ENCODE data around the gene SHH.

The SHH gene

DNA sequence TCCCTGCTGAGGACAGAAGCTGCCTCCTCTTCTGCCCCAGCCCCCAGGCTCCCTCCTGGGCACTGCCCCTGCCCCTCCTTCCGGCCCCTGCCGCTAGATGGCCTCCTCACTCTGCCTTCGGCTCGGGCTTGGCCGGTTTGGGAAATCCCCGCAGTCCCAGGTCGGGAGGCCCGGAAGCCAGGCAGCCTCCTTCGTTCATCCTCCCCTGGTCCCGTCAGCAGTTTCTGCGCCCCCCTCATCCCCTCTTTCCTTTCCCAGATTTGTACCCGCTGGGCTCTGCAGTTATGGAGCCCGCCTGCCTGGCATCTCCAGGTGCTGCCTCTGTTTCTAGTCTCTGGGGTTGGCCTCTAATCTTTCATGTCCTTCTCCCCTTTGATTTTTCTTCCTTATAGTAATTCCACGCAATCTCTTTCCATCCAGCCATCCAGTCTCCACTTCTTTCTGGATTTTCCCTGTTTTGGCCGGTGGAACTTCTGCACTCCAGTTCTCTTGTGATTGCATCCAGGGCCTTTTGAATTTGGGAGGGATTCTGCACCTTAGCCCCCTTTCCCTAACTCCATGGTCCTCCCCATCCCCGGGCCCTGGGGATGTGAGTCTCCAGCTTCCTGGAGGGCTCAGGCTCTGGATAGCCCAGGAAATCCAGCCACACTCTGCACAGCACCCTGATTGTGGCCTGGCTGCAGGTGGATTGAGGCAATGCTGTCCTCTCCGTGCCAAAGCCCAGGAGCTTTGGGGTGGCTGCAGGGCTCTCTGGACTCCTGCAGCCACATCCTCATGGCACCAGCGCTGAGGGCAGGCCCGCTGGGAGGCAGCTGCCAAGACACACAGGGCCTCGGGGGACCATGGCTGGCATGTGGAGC lies 3.3 kb upstream of the SHH start:
- no peak overlapping the region for H3K4me3 ChIP-seq (replicated peaks; ENCODE audit: low read depth, low read length)
- no peak for DNase-seq (ENCODE audit: extremely low read depth, low read depth)
- peak; percentile 67 for TF ChIP-seq CTCF (IDR thresholded peaks at IDR 0.05; ENCODE audit: low read depth, low read length, missing control alignments)

DNA sequence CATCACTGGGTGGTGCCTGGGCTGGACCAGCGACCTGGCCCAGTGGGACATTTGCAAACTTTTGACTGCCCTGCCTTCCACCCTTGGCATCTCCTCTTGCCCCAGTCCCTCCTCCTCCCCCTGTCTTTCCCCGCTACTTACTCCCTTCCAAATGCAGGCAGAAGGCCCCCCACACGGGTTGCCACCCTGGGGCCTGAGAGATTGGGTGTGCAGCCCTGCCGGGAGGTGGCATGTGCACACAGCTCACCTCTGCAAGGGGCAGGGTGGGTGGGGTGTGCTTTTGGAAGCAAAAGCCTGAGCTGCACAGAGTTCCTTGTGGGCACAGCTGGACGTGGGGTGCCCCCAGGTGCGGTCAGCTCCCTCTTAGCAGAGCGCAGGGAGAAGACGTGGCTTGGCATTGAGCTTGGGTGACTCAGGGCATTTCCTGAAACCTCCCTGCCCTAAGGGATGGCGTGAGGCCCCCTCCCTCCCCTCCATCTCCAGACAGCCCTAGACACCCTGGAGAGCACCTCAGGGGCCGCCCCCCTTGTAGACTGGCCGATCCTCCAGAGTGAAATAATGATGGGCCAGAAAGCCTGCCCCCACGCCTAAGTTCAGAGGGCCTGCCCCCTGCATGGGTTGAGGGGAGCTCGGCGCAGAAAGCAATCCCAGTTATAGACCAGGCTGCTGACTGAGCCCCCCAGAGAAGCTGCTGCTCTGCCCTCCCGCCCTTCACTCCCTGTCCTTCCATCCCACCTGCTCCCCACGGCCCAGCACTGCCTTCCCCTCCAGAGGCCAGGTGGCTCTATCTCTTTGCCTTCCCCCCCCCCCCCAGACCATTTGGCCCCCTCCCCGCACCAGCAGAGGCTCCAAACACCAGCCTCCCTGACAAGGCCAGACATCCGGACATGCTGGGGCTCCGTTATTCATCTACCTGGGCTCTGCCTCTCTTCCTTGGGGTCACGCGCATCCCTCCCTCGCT lies 2.3 kb upstream of the SHH start:
- no peak for DNase-seq (ENCODE audit: extremely low read depth, low read depth)

DNA sequence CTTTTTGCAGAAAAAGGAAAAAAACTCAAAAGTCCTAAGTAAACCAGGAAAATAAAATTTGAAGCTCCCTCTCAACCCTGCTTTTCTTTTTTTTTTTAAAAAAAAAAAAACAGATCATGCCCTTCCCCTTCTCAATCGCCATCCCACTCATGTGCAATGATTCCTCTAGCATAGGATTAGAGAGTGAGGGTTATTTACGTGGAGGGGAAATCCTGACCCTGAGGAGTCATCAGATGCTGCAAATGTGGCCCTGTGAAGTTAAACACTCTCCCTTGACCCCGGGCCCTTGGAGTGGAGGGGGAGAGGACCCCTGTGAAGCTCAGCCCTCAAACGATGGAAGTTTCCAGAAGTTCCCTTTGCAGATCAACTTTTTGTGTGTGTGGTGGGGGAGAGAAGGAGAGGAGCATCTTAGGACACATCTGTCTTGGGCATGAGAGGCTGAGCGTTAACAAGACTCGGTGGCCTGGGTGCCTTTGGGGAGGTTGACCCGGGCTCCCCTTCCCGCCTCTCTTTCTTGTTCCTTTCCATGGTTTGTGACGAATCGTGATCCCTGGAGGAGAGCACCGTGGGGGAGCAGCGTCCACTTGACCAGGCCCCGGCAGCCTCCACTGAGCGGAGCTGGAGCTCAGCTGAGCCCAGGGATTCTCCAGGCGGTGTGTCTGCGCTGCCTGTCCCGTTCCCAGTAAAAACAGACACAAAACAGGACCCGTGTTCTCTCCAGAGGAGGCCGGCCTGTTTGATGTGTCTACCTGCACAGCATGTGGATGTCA lies 1.5 kb upstream of the SHH start:
- no peak for TF ChIP-seq CTCF (IDR thresholded peaks at IDR 0.05; ENCODE audit: low read depth, low read length, missing control alignments)
- DNase-seq (ENCODE audit: extremely low read depth, low read depth): no peak
- no peak overlapping the region for H3K4me3 ChIP-seq (replicated peaks; ENCODE audit: low read depth, low read length)

More for the DNA sequence above, 2.3 kb upstream of the SHH start:
- H3K4me3 ChIP-seq (replicated peaks; ENCODE audit: low read depth, low read length): no peak overlapping the region
- TF ChIP-seq CTCF (IDR thresholded peaks at IDR 0.05; ENCODE audit: low read depth, low read length, missing control alignments): no peak

DNA sequence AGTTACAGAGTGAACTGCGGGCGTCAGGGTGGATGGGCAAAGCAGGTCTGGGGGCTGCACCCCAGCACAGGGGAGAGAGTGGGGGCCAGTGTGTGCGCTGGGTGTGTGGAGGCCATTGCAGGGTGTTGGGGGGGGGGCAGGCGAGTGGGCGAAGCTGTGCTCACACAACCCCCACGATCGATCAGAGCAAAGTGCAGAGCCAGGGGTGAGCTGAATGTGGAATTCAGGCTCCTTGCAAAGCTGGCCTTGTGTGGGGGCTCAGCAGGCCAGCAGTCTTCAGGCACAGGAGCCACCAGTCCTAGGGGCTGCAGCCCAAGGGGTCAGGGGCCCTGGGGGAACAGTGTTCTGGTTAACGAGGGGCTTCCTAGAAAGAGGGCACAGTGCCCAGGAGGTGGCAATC lies 862 bp upstream of the SHH start:
- no peak for TF ChIP-seq CTCF (IDR thresholded peaks at IDR 0.05; ENCODE audit: low read depth, low read length, missing control alignments)
- no peak for DNase-seq (ENCODE audit: extremely low read depth, low read depth)
- H3K4me3 ChIP-seq (replicated peaks; ENCODE audit: low read depth, low read length): no peak overlapping the region

GRCh38 chr7:155811560-155811894 lies 736 bp downstream of the SHH start:
- no peak for DNase-seq (ENCODE audit: extremely low read depth, low read depth)
- TF ChIP-seq CTCF (IDR thresholded peaks at IDR 0.05; ENCODE audit: low read depth, low read length, missing control alignments): no peak
- no peak overlapping the region for H3K4me3 ChIP-seq (replicated peaks; ENCODE audit: low read depth, low read length)

GRCh38 chr7:155810770-155811559 lies 1.3 kb downstream of the SHH start:
- no peak for TF ChIP-seq CTCF (IDR thresholded peaks at IDR 0.05; ENCODE audit: low read depth, low read length, missing control alignments)
- no peak overlapping the region for H3K4me3 ChIP-seq (replicated peaks; ENCODE audit: low read depth, low read length)
- no peak for DNase-seq (ENCODE audit: extremely low read depth, low read depth)
